ENCODE data around the gene USF3. TPM values are rescaled to one million over a fixed set of nuclear protein-coding genes. Genes with fewer than 3 reads are reported as not detected.

USF3 gene
- polyA plus RNA-seq, 3 donors: 1.6 to 4.5 (median 3.3) TPM

GRCh38 chr3:113654851-113655250, 41.6 kb downstream of the USF3 start:
- no peak overlapping the region for H3K4me3 Mint-ChIP-seq
- 100% methylated on average over 1 of the region's 3 CpGs for WGBS (ENCODE audit: insufficient coverage)
- H3K27ac Mint-ChIP-seq: peak overlapping the region in 1 of 7 donors; percentile 2

GRCh38 chr3:113654310-113654709, 42.1 kb downstream of the USF3 start:
- Histone ChIP-seq H3K9ac (ENCODE audit: insufficient read depth, low read length, poor library complexity, severe bottlenecking) (no peak overlapping the region), H3K27me3 (ENCODE audit: control insufficient read depth in 2 of 2, insufficient read depth in 2 of 2, low read length in 2 of 2) (no peaks in the 10 kb centered on the region), H3K27ac (ENCODE audit: low read depth in 1 of 2, low read length in 2 of 2) (no peak overlapping the region), H3K36me3 (replicated peaks in 1 of 2; ENCODE audit: control insufficient read depth in 1 of 2, insufficient read depth in 2 of 2, low read length in 2 of 2) (peaks cover 0 to 34% of the 10 kb centered on the region in 2 donors), H3K4me3 (replicated peaks in 1 of 3; ENCODE audit: low read depth in 2 of 3, low read length in 3 of 3) (no peak overlapping the region), H3K9me3 (replicated peaks in 1 of 2; ENCODE audit: control insufficient read depth in 1 of 2, insufficient read depth in 1 of 2, low read length in 2 of 2) (no peaks in the 10 kb centered on the region), H3K4me1 (ENCODE audit: control insufficient read depth in 1 of 2, insufficient read depth in 2 of 2, low read length in 2 of 2) (no peaks in the 10 kb centered on the region), H3K79me2 (ENCODE audit: insufficient read depth, low read length) (no peaks in the 10 kb centered on the region), H2AFZ (ENCODE audit: insufficient read depth, low read depth, low read length, poor library complexity, severe bottlenecking) (no peak overlapping the region), H4K20me1 (ENCODE audit: insufficient read depth, low read length) (no peaks in the 10 kb centered on the region), H3K4me2 (replicated peaks; ENCODE audit: extremely low read depth, low read length, poor library complexity, severe bottlenecking) (no peak overlapping the region)
- DNase-seq: no peak
- no peak overlapping the region for H3K4me3 Mint-ChIP-seq
- H3K27ac Mint-ChIP-seq: no peak overlapping the region
- H3K27me3 Mint-ChIP-seq (ENCODE audit: low read depth in 3 of 3): no peaks in the 10 kb centered on the region
- H3K4me1 Mint-ChIP-seq: no peaks in the 10 kb centered on the region
- H3K9me3 Mint-ChIP-seq: peaks cover 0 to 3% (median 0%) of the 10 kb centered on the region in 7 donors
- intact Hi-C loops (cut with micrococcal nuclease): no loop called here
- no CpG with 5 or more reads among the region's 1 CpG for WGBS (ENCODE audit: insufficient coverage)
- TF ChIP-seq CTCF (IDR thresholded peaks at IDR 0.05): no peak
- peaks cover 26 to 59% of the 10 kb centered on the region in 2 donors for H3K36me3 Mint-ChIP-seq

More at GRCh38 chr3:113654851-113655250, 41.6 kb downstream of the USF3 start:
- Mint-ChIP-seq H3K9me3 (peaks cover 0 to 4% (median 0%) of the 10 kb centered on the region in 7 donors), H3K36me3 (peaks cover 31 to 61% of the 10 kb centered on the region in 2 donors), H3K27me3 (ENCODE audit: low read depth in 3 of 3) (no peaks in the 10 kb centered on the region), H3K4me1 (no peaks in the 10 kb centered on the region)
- no peaks in the 10 kb centered on the region for H4K20me1 ChIP-seq (ENCODE audit: insufficient read depth, low read length)
- H3K27ac ChIP-seq (ENCODE audit: low read depth in 1 of 2, low read length in 2 of 2): no peak overlapping the region
- no peak for DNase-seq
- no peaks in the 10 kb centered on the region for H3K9me3 ChIP-seq (replicated peaks in 1 of 2; ENCODE audit: control insufficient read depth in 1 of 2, insufficient read depth in 1 of 2, low read length in 2 of 2)
- H3K79me2 ChIP-seq (ENCODE audit: insufficient read depth, low read length): no peaks in the 10 kb centered on the region
- H3K36me3 ChIP-seq (replicated peaks in 1 of 2; ENCODE audit: control insufficient read depth in 1 of 2, insufficient read depth in 2 of 2, low read length in 2 of 2): peaks cover 3 to 39% of the 10 kb centered on the region in 2 donors
- no peaks in the 10 kb centered on the region for H3K27me3 ChIP-seq (ENCODE audit: control insufficient read depth in 2 of 2, insufficient read depth in 2 of 2, low read length in 2 of 2)
- no peak overlapping the region for H3K9ac ChIP-seq (ENCODE audit: insufficient read depth, low read length, poor library complexity, severe bottlenecking)
- H3K4me1 ChIP-seq (ENCODE audit: control insufficient read depth in 1 of 2, insufficient read depth in 2 of 2, low read length in 2 of 2): no peaks in the 10 kb centered on the region
- no peak overlapping the region for H2AFZ ChIP-seq (ENCODE audit: insufficient read depth, low read depth, low read length, poor library complexity, severe bottlenecking)
- no peak overlapping the region for H3K4me3 ChIP-seq (replicated peaks in 1 of 3; ENCODE audit: low read depth in 2 of 3, low read length in 3 of 3)
- no peak overlapping the region for H3K4me2 ChIP-seq (replicated peaks; ENCODE audit: extremely low read depth, low read length, poor library complexity, severe bottlenecking)
- no peak for TF ChIP-seq CTCF (IDR thresholded peaks at IDR 0.05)
- intact Hi-C loops (cut with micrococcal nuclease): no loop called here
